GM12878 (cell line): Measurements from ENCODE around the gene HOXA10. TPM values are rescaled to one million over a fixed set of nuclear protein-coding genes. Genes with fewer than 3 reads are reported as not detected.

Experiments used
- ATAC-seq: fragments of 200-7000 bp; cut with Tn5 transposase; 3 replicates; pipeline ENCODE4 v1.9.1; 2020; ENCODE audit warnings: mild to moderate bottlenecking, moderate library complexity
- BruUV-seq: library from RNA; stranded (reverse); fragments of 400-500 nt; replicated peaks from 2 replicates; lab custom pipeline; 2021; lab: Mats Ljungman, UMichigan
- CTCF ChIA-PET: fragments of 300-600 bp; sonication (Branson Sonifier 250); formaldehyde crosslinking; extraction: SDS; loops from one replicate; lab custom pipeline; 2021; ENCODE audit warnings: inconsistent platforms; lab: Yijun Ruan, JAX
- POLR2A ChIA-PET: fragments of 350-600 bp; formaldehyde crosslinking; extraction: SDS; loops from one replicate; lab custom pipeline; 2021; ENCODE audit warnings: inconsistent platforms; lab: Charles Lee
- RAD21 ChIA-PET: fragments of 300-600 bp; sonication (Branson Sonifier 250); formaldehyde crosslinking; loops from one replicate; lab custom pipeline; 2023; ENCODE audit warnings: antibody characterized with exemption; ENCODE audit not compliant: unreplicated experiment; lab: Charles Lee
- SMC1A ChIA-PET: fragments of 300-600 bp; sonication (Branson Sonifier 250); formaldehyde crosslinking; loops from one replicate; lab custom pipeline; 2023; ENCODE audit not compliant: unreplicated experiment, uncharacterized antibody; lab: Charles Lee
- DNase-seq: peaks from one replicate; pipeline ENCODE4 v3.0.0-alpha.2; 2011; ENCODE audit warnings: low read depth, low spot score
- FAIRE-seq: peaks from 3 replicates; lab custom pipeline; 2011; peaks lifted over from hg19 to GRCh38; lab: Jason Lieb, UNC
- H2AFZ ChIP-seq: 2 replicates; pipeline ENCODE4 v1.6.0; 2011; ENCODE audit warnings: low read depth, low read length, control low read depth; ENCODE audit not compliant: control insufficient read depth
- H3K27ac ChIP-seq: 2 replicates; pipeline ENCODE4 v1.5.1; 2011; ENCODE audit warnings: control low read depth; ENCODE audit not compliant: control insufficient read depth, insufficient read depth
- H3K27me3 ChIP-seq, 2 experiments: replicated peaks in 1 of 2; 2 replicates each; pipeline versions ENCODE4 v1.6.0 to v1.6.1; 2011; ENCODE audit warnings: low read length in 1 of 2; ENCODE audit not compliant: control insufficient read depth in 2 of 2, insufficient read depth in 2 of 2
- H3K36me3 ChIP-seq, 2 experiments: 2 replicates each; pipeline ENCODE4 v1.5.1; 2011; ENCODE audit warnings: low read length in 1 of 2; ENCODE audit not compliant: control insufficient read depth in 2 of 2, insufficient read depth in 2 of 2
- H3K4me1 ChIP-seq: 2 replicates; pipeline ENCODE4 v1.6.1; 2011; ENCODE audit warnings: mild to moderate bottlenecking, low read length, moderate library complexity, mixed read lengths; ENCODE audit not compliant: control insufficient read depth, insufficient read depth
- H3K4me2 ChIP-seq: 2 replicates; pipeline ENCODE4 v1.6.0; 2011; ENCODE audit warnings: control low read depth; ENCODE audit not compliant: control insufficient read depth, insufficient read depth
- H3K4me3 ChIP-seq: fragments of 200-600 bp; sonication (generic); 2 replicates; pipeline ENCODE4 v1.5.1; 2016
- H3K79me2 ChIP-seq: 2 replicates; pipeline ENCODE4 v1.6.0; 2011; ENCODE audit warnings: low read length; ENCODE audit not compliant: control insufficient read depth, insufficient read depth
- H3K9ac ChIP-seq: 2 replicates; pipeline ENCODE4 v1.8.0; 2011; ENCODE audit warnings: low read length, control low read depth, mixed read lengths; ENCODE audit not compliant: control insufficient read depth, insufficient read depth
- H3K9me3 ChIP-seq: replicated peaks from 3 replicates; pipeline ENCODE4 v1.5.1; 2011; ENCODE audit warnings: mild to moderate bottlenecking, low read length; ENCODE audit not compliant: control insufficient read depth, insufficient read depth
- H4K20me1 ChIP-seq: 2 replicates; pipeline ENCODE4 v1.6.0; 2011; ENCODE audit not compliant: control insufficient read depth, insufficient read depth
- ATF2 ChIP-seq: IDR thresholded peaks from 2 replicates; pipeline ENCODE4 v1.6.1; 2012; ENCODE audit warnings: low read length, inconsistent platforms
- BCL3 ChIP-seq: IDR thresholded peaks from 2 replicates; pipeline ENCODE4 v1.6.1; 2011; ENCODE audit warnings: borderline replicate concordance, low read depth, mild to moderate bottlenecking, moderate library complexity, low read length; ENCODE audit not compliant: insufficient read depth, poor library complexity, severe bottlenecking
- BRCA1 ChIP-seq: IDR thresholded peaks from 2 replicates; pipeline ENCODE4 v1.6.1; 2011; ENCODE audit warnings: low read depth, low read length, improper control_type of control experiment
- CBX3 ChIP-seq: fragments of 200-600 bp; sonication (generic); IDR thresholded peaks from 2 replicates; pipeline ENCODE4 v1.6.1; 2016; ENCODE audit warnings: low read depth, borderline replicate concordance
- ELK1 ChIP-seq: IDR thresholded peaks from 2 replicates; pipeline ENCODE4 v1.6.1; 2012; ENCODE audit warnings: low read depth, low read length, improper control_type of control experiment
- FOXM1 ChIP-seq: IDR thresholded peaks from 2 replicates; pipeline ENCODE4 v1.6.1; 2012; ENCODE audit warnings: low read depth, mild to moderate bottlenecking, inconsistent platforms, low read length, moderate library complexity
- HDGF ChIP-seq: fragments of 450-650 bp; IDR thresholded peaks from 2 replicates; pipeline ENCODE4 v1.6.1; 2016; ENCODE audit warnings: antibody characterized with exemption
- KLF5 ChIP-seq: fragments of 450-650 bp; IDR thresholded peaks from 2 replicates; pipeline ENCODE4 v1.6.1; 2014; ENCODE audit warnings: mild to moderate bottlenecking; ENCODE audit not compliant: partially characterized antibody
- PAX8 ChIP-seq: fragments of 450-650 bp; IDR thresholded peaks from 2 replicates; pipeline ENCODE4 v1.6.1; 2017; ENCODE audit warnings: mild to moderate bottlenecking, moderate library complexity
- PKNOX1 ChIP-seq: fragments of 450-650 bp; IDR thresholded peaks from 2 replicates; pipeline ENCODE4 v1.6.1; 2016; ENCODE audit warnings: mild to moderate bottlenecking
- POU2F2 ChIP-seq: IDR thresholded peaks from 3 replicates; pipeline ENCODE4 v1.6.1; 2011; ENCODE audit warnings: low read depth, mild to moderate bottlenecking, low read length, borderline replicate concordance
- RB1 ChIP-seq: fragments of 450-650 bp; formaldehyde crosslinking; IDR thresholded peaks from 2 replicates; pipeline ENCODE4 v1.6.1; 2017; ENCODE audit warnings: mild to moderate bottlenecking, borderline replicate concordance
- SKIL ChIP-seq: fragments of 450-650 bp; IDR thresholded peaks from 2 replicates; pipeline ENCODE4 v1.6.1; 2017; ENCODE audit warnings: mild to moderate bottlenecking, low read depth, inconsistent platforms; ENCODE audit not compliant: poor library complexity, severe bottlenecking
- TCF7 ChIP-seq: IDR thresholded peaks from 2 replicates; pipeline ENCODE4 v1.6.1; 2014; ENCODE audit warnings: antibody characterized with exemption, borderline replicate concordance
- ZNF274 ChIP-seq: IDR thresholded peaks from one replicate; pipeline ENCODE4 v1.8.0; 2011; ENCODE audit not compliant: insufficient read length, insufficient read depth
- WGBS: methylation state at CpG from one replicate; pipeline ENCODE4 v1.1.6; 2016; ENCODE audit warnings: low lambda C conversion rate; ENCODE audit not compliant: insufficient replicate concordance, insufficient coverage; ENCODE audit errors: missing lambda C conversion rate; 5-methylcytosine and 5-hydroxymethylcytosine counted together
- in situ Hi-C: fragments of 300-500 bp; cut with MboI; formaldehyde crosslinking; loops from 9 replicates; pipeline ENCODE4 v1.14.3; 2018; ENCODE audit warnings: mixed read lengths
- intact Hi-C: fragments of 100-400 bp; cut with micrococcal nuclease; formaldehyde crosslinking; loops from one replicate; pipeline ENCODE4 v1.14.2; 2022; ENCODE audit not compliant: unreplicated experiment
- polyA plus RNA-seq, 11 experiments: library from polyadenylated mRNA; depleted of rRNA in 4 of 11; unstranded in 6 of 11; stranded (reverse) in 5 of 11; fragments of >200 nt; fragmentation: Nextera tagmentation in 4 of 11; fragmentation: Illumina TruSeq in 1 of 11; extraction: Ambion mirVana in 4 of 11; extraction: Trizol in 1 of 11; gene quantifications; 1 replicate in 1 of 11; 2 replicates in 10 of 11; pipeline versions ENCODE4 v1.2.1 to v1.2.3, GENCODE V29; 2011 to 2016; ENCODE audit warnings: inconsistent platforms in 2 of 11, missing spikeins in 2 of 11, low read depth in 1 of 11
- total RNA-seq, 4 experiments: library from RNA; depleted of rRNA in 3 of 4; stranded (reverse); fragments of >200 nt in 3 of 4; fragmentation: Illumina TruSeq in 1 of 4; extraction: Trizol in 1 of 4; gene quantifications; 2 replicates each; pipeline versions ENCODE4 v1.2.1 to v1.2.3, GENCODE V29; 2013 to 2021

HOXA10 gene
- total and polyA plus RNA-seq, 10 of the 15 experiments (the other 5 are each of a cell fraction or from before 2014, with no cell fraction given) = not detected

GRCh38 chr7:27147199-27148030 is 26.7 kb downstream of the HOXA10 start, which contains the start of gene HOXA6:
TSS of gene HOXA6 (minus strand) at chr7:27147774. CDS start at chr7:27147749, 25 bp downstream.
- intact Hi-C loops = no loop called here
- BruUV-seq = no TSS peak
- Histone ChIP-seq H3K27me3 (peaks cover 12 to 37% of the 10 kb centered on the region in 2 experiments), H3K4me1 (no peaks in the 10 kb centered on the region; the same call in 1 of the 2 replicates), H3K27ac (no peak within 1 kb of the TSS), H3K4me2 (no peak within 1 kb of the TSS), H3K36me3 (no peaks in the 10 kb centered on the region), H4K20me1 (no peaks in the 10 kb centered on the region), H3K79me2 (no peaks in the 10 kb centered on the region), H3K9ac (no peak within 1 kb of the TSS), H2AFZ (no peak within 1 kb of the TSS), H3K9me3 (no peaks in the 10 kb centered on the region; the same call in 2 of the 3 replicates), H3K4me3 (no peak within 1 kb of the TSS)
- 27% methylated on average over 49 of the region's 63 CpGs for WGBS
- ATAC-seq = no peak
- no peak for DNase-seq
- no peak for FAIRE-seq
- TF ChIP-seq FOXM1 (no peak), ZNF274 (no peak), ELK1 (no peak), RB1 (no peak), PKNOX1 (no peak), BRCA1 (no peak), HDGF (no peak), SKIL (no peak), TCF7 (no peak), PAX8 (no peak), ATF2 (no peak), BCL3 (no peak), KLF5 (no peak), POU2F2 (no peak), CBX3 (no peak)
- CTCF ChIA-PET = interaction anchor here (1.1 to 5.5 kb wide), 2 partner anchors 12 to 14 kb away, joined by 3 to 30 read pairs; no protein-coding TSS in a partner anchor
- RAD21 ChIA-PET = no interaction called here
- POLR2A ChIA-PET = no interaction called here
- in situ Hi-C loops = no loop called here
- SMC1A ChIA-PET = interaction anchor here (0.6 to 1.8 kb wide), 2 partner anchors 12 to 13 kb away, joined by 3 to 4 read pairs; no protein-coding TSS in a partner anchor
